Keratinocyte (primary cell): ENCODE measurements around the gene EXD3.

ENCODE experiments used
- CTCF ChIP-seq, 3 experiments: IDR thresholded peaks in 1 of 3; conservative IDR thresholded peaks in 1 of 3; optimal IDR thresholded peaks in 1 of 3; 2 replicates in 2 of 3; 3 replicates in 1 of 3; pipeline versions ENCODE3 to v1.5.1; 2011; ENCODE audit warnings: low read length in 3 of 3, mild to moderate bottlenecking in 3 of 3, moderate library complexity in 2 of 3, control low read depth in 1 of 3, inconsistent platforms in 1 of 3; ENCODE audit not compliant: insufficient read depth in 2 of 3; ENCODE audit errors: extremely low read depth in 1 of 3
- EZH2 ChIP-seq: IDR thresholded peaks from one replicate; pipeline ENCODE4 v1.6.1; 2012; ENCODE audit warnings: inconsistent platforms, mild to moderate bottlenecking, low read length, moderate library complexity

- TF ChIP-seq EZH2, result no peak
- TF ChIP-seq CTCF (optimal IDR thresholded peaks at IDR 0.05 in 1 of 3, IDR thresholded peaks at IDR 0.05 in 1 of 3, conservative IDR thresholded peaks at IDR 0.05 in 1 of 3; ENCODE audit: extremely low read depth in 1 of 3, insufficient read depth in 2 of 3, low read length in 3 of 3), result no peak
These were observed 68.7 kb downstream of the EXD3 start for GRCh38 chr9:137354153-137354844.
